NCI-H1417 treated with DMSO at 0.1 percent for 48 hours (cell line): ENCODE data around the gene ZGPAT.
"Not testable (repeated sequence)": the region's sequence is repeated elsewhere in the genome, so short reads cannot be mapped to it uniquely, and the experiment has no call there.

ENCODE experiments used
- DNase-seq: peaks from one replicate; lab custom pipeline; 2025; lab: John Stamatoyannopoulos, UW

ZGPAT gene, protein sequence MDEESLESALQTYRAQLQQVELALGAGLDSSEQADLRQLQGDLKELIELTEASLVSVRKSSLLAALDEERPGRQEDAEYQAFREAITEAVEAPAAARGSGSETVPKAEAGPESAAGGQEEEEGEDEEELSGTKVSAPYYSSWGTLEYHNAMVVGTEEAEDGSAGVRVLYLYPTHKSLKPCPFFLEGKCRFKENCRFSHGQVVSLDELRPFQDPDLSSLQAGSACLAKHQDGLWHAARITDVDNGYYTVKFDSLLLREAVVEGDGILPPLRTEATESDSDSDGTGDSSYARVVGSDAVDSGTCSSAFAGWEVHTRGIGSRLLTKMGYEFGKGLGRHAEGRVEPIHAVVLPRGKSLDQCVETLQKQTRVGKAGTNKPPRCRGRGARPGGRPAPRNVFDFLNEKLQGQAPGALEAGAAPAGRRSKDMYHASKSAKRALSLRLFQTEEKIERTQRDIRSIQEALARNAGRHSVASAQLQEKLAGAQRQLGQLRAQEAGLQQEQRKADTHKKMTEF

DNA sequence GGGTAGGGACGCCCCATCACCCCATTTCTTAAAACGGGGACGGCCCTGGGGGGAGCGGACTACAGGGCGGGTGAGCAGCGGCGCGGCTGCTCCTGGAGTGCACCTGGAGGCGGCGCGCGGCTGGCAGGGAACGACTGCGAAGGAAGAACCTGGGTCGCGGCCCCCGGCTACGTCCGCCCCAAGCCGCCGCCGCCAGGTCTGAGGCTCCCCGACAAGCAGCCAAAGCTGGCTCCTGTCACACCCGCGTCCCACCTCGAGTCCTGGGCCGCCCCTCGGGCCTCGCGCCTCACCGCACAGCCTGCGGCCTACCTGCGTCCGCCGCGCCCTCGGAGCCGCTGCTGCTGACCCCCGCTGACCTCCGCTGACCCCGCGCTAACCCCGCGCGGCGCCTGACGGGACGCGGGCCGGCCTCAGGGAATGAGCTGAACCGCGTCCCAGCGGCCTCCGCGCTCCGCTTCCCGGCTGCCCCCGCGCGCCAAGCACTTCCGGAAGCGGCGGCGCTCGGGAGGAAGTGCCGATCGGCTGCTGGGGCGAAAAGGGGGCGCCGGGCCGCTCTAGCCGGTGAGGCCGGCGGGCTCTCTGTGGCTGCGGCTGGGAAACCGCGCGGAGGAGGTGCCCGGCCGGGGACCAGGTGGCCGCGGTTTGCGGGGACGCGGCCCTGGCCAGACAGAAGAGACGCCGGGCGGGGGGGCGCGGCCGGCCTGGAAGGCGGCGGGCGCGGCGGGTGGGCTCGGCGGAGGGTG lies at the start of gene ZGPAT, which contains the start of gene ARFRP1:
ZGPAT (plus strand) TSS at position 482 of the 743 bp plus-strand sequence. CDS start 542 bp downstream, outside the sequence.
ARFRP1 (minus strand) TSS at position 419 of the 743 bp plus-strand sequence. CDS start 885 bp downstream, outside the sequence.
- DNase-seq: peak; percentile 75

- DNase-seq: no peak
These were observed 49.1 kb upstream of the ZGPAT start for GRCh38 chr20:63658749-63659187.

- DNase-seq: no peak
These were observed 48.5 kb upstream of the ZGPAT start for GRCh38 chr20:63659370-63659769.

DNA sequence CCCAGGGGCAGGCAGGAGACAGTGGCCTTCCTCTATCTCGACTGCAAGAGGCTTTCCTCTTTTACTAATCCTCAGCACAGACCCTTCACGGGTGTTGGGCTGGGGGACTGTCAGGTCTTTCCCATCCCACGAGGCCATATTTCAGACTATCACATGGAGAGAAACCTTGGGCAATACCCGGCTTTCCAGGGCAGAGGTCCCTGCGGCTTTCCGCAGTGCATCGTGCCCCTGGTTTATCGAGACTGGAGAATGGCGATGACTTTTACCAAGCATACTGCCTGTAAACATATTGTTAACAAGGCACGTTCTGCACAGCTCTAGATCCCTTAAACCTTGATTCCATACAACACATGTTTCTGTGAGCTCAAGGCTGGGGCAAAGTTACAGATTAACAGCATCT lies 47.7 kb upstream of the ZGPAT start:
- not testable (repeated sequence) for DNase-seq

DNA sequence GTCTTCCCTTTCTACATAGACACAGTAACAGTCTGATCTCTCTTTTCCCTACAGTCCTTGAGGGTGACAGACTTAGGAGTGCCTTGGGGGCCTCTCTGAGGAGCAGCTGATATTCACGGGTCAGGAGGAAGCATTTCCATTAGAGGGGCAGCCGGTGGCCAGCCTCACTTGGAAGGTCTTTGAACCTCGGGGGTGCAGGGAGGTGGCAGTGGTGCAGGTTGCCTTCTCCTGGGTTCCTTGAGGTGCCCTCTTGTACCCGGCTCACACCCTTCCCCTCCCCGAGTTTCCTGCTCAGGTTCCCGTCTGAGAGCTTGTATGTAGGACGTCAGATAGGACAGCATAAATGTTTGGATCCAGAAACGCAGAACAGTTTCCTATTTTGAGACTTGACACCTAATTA lies 47.2 kb upstream of the ZGPAT start:
- DNase-seq: no peak

DNA sequence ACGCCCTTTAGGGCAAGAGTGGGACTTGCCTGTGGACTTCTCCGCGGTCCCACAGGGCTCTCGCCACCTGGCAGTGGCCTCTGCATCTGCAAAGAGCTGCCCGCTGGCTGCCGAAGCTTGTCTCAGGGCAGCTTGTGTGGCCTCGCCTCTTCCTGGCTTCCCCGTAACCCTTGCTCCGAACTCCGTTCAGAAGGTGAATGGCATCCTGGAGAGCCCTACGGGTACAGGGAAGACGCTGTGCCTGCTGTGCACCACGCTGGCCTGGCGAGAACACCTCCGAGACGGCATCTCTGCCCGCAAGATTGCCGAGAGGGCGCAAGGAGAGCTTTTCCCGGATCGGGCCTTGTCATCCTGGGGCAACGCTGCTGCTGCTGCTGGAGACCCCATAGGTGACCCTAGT lies 46.7 kb upstream of the ZGPAT start:
- no peak for DNase-seq

- no peak for DNase-seq
These were observed 45.7 kb upstream of the ZGPAT start for GRCh38 chr20:63661959-63662812.

DNA sequence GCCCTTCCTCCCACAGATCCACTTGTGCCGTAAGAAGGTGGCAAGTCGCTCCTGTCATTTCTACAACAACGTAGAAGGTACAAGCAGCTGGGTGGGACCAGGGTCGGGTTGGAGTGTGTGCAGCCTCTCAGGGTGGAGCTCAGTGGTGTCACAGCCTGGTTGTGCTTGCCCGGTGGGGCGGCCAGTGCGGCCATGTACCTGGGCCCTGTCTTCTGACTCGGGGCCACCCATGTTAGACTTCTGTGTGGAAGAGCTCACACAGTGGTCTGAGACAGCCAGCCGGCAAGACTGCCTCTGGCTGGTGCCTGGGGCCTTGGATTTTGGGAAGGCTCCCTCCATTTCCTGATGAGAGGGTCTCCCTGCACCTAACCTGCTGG lies 45.0 kb upstream of the ZGPAT start:
- no peak for DNase-seq

DNA sequence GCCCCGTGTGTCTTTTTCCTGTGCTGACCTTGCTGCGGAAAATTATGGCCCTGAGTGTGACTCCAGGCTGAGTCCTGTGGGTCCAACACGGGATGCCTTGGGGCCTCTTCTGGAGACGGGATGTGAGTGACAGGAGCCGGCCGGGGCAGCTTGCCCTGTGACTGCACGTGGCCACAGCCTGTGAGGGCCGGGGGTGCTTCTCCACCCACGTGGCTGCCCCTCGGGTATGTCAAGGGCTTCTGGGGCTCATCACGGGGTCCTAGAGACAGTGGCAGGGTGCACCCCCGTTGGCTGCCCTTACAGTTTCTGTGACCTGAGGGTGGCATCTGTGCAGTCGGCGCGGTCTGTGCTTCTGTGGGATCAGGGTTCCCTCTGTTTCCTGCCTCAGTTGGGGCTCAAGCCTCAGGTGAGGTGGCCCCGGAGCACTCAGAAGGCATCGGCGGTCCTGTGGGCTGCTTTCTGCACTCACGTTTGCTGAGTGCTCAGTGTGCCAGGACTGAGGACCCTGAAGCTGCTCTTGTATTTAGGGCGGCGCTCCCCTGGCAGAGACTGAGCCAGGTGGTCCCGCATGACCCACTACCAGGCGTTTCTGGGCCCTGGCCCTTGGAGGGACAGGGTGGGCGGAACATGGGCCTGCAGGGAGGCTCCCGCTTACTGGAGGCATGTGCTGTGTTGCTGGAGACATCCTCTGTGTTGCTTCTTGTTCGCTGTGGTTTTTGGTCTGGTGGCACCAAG lies 44.3 kb upstream of the ZGPAT start:
- no peak for DNase-seq

- DNase-seq: no peak
These were observed 43.5 kb upstream of the ZGPAT start for GRCh38 chr20:63664143-63664851.

DNA sequence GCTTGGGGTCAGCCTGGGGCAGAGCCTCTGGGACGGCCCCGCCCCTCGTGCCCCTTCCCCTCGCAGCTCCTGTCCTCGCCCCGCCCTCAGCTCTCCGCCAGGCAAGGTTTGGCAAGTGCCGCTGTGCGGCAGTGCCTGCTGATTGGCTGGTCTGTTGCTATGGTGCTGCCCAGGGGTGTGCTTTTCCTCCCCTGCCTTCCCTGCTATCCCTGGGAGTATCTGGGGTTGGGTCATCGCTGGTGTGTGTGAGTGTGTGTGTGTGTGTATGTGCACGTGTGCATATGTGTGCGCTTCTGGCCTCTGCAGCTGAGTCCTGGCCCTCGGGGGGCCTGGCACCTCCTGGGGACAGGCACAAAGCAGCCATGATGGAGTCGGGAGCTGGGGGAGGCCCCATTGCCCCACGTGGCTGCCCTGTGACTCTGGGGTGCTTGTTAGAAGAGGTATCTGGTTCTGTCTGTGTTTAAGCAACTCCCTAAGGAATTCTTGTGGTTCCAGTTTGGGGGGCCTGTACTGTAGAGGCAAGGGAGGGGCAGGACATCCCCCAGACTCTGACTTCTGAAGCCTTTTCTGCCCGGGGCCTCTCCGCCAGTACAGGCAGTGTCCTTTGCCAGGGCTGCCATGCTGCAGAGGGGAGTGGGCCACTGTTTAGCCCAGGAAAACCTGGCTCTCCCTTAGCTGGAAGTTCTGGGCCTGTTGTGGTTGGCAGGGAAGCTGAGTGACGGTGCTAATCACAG lies 42.8 kb upstream of the ZGPAT start:
- no peak for DNase-seq

DNA sequence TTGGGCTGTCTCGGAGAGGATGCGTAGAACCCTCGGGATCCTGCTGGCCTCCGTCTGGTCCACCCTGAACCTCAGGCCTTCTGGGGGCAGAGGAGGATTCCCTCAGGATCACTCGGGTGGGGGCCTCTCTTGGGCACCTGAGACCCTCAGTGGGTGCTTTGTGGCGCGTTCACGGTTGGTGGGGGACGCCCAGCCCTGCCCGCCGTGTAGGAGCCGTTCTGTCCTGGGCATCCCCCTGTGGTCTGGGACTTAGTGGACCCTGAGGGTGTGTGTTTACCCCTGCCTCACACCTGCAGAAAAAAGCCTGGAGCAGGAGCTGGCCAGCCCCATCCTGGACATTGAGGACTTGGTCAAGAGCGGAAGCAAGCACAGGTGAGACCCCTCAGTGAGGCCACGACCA lies 42.1 kb upstream of the ZGPAT start:
- DNase-seq: no peak

GRCh38 chr20:63667858-63668257 lies 40.0 kb upstream of the ZGPAT start:
- no peak for DNase-seq

DNA sequence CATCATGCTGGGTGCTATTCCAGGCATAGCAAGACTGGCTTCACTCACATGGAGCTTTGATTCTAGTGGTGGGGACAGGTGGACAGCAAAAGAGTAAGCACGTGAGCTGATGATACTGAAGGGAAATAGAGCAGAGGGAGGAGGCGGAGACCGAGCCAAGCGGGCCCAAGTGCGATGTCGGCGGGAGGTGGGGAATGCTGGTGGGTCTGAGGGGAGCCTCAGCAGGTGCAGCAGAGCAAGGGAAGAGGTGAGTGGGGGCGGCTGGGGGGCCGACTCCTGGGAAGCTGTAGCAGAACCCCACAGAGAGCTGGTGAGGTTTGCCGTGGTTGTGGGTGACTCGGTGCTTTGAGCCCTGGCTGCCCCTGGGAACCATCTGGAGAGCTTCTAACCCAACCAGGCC lies 39.5 kb upstream of the ZGPAT start:
- no peak for DNase-seq

- not testable (repeated sequence) for DNase-seq
These were observed 36.1 kb upstream of the ZGPAT start for GRCh38 chr20:63671695-63672094.

DNA sequence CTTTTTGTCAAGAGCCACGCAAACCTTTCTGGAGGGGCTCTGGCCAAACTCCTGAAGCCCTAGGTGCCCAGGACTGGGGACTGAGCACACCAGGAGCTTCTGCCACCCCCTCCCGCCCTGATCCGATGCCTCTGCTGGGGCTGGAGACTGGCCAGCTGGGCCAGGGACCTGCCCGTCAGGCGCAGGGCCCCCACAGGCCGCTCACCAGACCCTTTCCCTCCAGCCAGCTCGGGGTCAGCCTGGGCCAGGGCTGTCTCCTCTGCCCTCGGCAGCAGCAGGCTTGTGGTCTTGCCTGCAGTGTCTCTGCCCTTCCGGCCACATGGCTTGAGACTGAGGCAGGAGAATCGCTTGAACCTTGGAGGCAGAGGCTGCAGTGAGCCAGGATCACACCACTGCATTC lies 35.2 kb upstream of the ZGPAT start:
- no peak for DNase-seq

DNA sequence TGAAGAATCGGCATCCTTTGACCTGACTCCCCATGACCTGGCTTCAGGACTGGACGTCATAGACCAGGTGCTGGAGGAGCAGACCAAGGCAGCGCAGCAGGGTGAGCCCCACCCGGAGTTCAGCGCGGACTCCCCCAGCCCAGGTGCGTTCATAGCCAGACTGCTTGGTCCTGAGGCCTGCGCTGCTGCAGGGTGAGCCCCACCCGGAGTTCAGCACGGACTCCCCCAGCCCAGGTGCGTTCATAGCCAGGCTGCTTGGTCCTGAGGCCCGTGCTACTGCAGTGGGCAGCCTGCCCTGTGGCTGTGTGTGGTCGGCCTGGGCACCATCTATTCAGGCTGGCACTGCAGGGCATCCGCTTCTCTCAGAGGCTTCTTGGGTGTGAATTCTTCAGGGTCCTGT lies 33.9 kb upstream of the ZGPAT start:
- no peak for DNase-seq

- DNase-seq: no peak
These were observed 32.0 kb upstream of the ZGPAT start for GRCh38 chr20:63675681-63676368.

- DNase-seq: no peak
These were observed 29.8 kb upstream of the ZGPAT start for GRCh38 chr20:63678071-63678470.
